Fibroblast of the aortic adventitia (primary cell): ENCODE measurements around the gene DCST1. TPM values are rescaled to one million over a fixed set of nuclear protein-coding genes. Genes with fewer than 3 reads are reported as not detected.
A peak's percentile ranks its signal among the peaks of the same experiment; 100 is the strongest.

ENCODE experiments used
- DNase-seq: peaks from one replicate; pipeline ENCODE4 v3.0.0-alpha.2; 2010; ENCODE audit warnings: low read depth
- H3K4me3 ChIP-seq: 2 replicates; pipeline ENCODE4 v1.5.1; 2011; ENCODE audit warnings: low read depth, mild to moderate bottlenecking, control low read depth, low read length, moderate library complexity
- CTCF ChIP-seq: IDR thresholded peaks from 2 replicates; pipeline ENCODE4 v1.5.1; 2011; ENCODE audit warnings: mild to moderate bottlenecking, low read length, control low read depth, inconsistent platforms; ENCODE audit not compliant: insufficient read depth
- total RNA-seq: library from RNA; depleted of rRNA; stranded (reverse); fragments of >200 nt; gene quantifications from 2 replicates; pipeline ENCODE4 v1.2.3, GENCODE V29; 2012; ENCODE audit warnings: low replicate concordance

The DCST1 gene
- total RNA-seq, 1 donor = not detected

GRCh38 chr1:155034318-155035208 lies 939 bp downstream of the DCST1 start:
- H3K4me3 ChIP-seq = no peak overlapping the region
- no peak for TF ChIP-seq CTCF

GRCh38 chr1:155035936-155036335 lies 2.3 kb downstream of the DCST1 start:
- no peak overlapping the region for H3K4me3 ChIP-seq
- no peak for TF ChIP-seq CTCF

More at GRCh38 chr1:155034318-155035208, 939 bp downstream of the DCST1 start:
- no peak for DNase-seq

GRCh38 chr1:155037043-155037442 lies 3.4 kb downstream of the DCST1 start:
- no peak overlapping the region for H3K4me3 ChIP-seq
- no peak for TF ChIP-seq CTCF

More at GRCh38 chr1:155035936-155036335, 2.3 kb downstream of the DCST1 start:
- DNase-seq = no peak

GRCh38 chr1:155037851-155038441 lies 4.3 kb downstream of the DCST1 start:
- DNase-seq = no peak
- TF ChIP-seq CTCF = no peak
- no peak overlapping the region for H3K4me3 ChIP-seq

More at GRCh38 chr1:155037043-155037442, 3.4 kb downstream of the DCST1 start:
- DNase-seq = no peak

- no peak overlapping the region for H3K4me3 ChIP-seq
- TF ChIP-seq CTCF = no peak
- peak; percentile 17 for DNase-seq
Measured at GRCh38 chr1:155038602-155039307, 5.1 kb downstream of the DCST1 start.

- DNase-seq = no peak
- no peak for TF ChIP-seq CTCF
- H3K4me3 ChIP-seq = no peak overlapping the region
Measured at GRCh38 chr1:155039308-155039669, 5.7 kb downstream of the DCST1 start.
